Effector memory CD8-positive, alpha-beta T cell (primary cell): ENCODE data around the gene SCGB2B2.

Experiments
- ATAC-seq: fragments of 150-1000 bp; cut with Tn5 transposase; replicated peaks from 2 replicates; pipeline ENCODE4 v1.10.0; 2021; ENCODE audit warnings: mild to moderate bottlenecking, moderate library complexity
- DNase-seq, 3 experiments: peaks; one replicate each; pipeline ENCODE4 v3.0.0; 2021
- H3K27ac Mint-ChIP-seq, 2 donors: one replicate each; pipeline ENCODE4 v1.8.0; 2022; ENCODE audit warnings: mild to moderate bottlenecking in 2 of 2, mixed read lengths in 2 of 2, moderate library complexity in 2 of 2
- H3K27me3 Mint-ChIP-seq, 2 donors: one replicate each; pipeline ENCODE4 v1.8.0; 2022; ENCODE audit warnings: mixed read lengths in 2 of 2
- H3K36me3 Mint-ChIP-seq: one replicate; pipeline ENCODE4 v1.8.0; 2022; ENCODE audit warnings: mild to moderate bottlenecking, moderate library complexity, mixed read lengths; ENCODE audit not compliant: insufficient read depth
- H3K4me1 Mint-ChIP-seq, 2 donors: one replicate each; pipeline ENCODE4 v1.8.0; 2022; ENCODE audit warnings: low read depth in 2 of 2, mixed read lengths in 2 of 2
- H3K4me3 Mint-ChIP-seq, 2 donors: one replicate each; pipeline ENCODE4 v1.8.0; 2022; ENCODE audit warnings: mild to moderate bottlenecking in 2 of 2, mixed read lengths in 2 of 2, moderate library complexity in 2 of 2
- H3K9me3 Mint-ChIP-seq, 2 donors: one replicate each; pipeline ENCODE4 v1.8.0; 2022; ENCODE audit warnings: mixed read lengths in 2 of 2

Gene SCGB2B2

GRCh38 chr19:34639491-34640085, 37.4 kb downstream of the SCGB2B2 start:
- Mint-ChIP-seq H3K4me3 (no peak overlapping the region), H3K27ac (no peak overlapping the region), H3K36me3 (no peaks in the 10 kb centered on the region), H3K27me3 (no peaks in the 10 kb centered on the region), H3K9me3 (peaks cover 5 to 8% of the 10 kb centered on the region in 2 donors), H3K4me1 (no peaks in the 10 kb centered on the region)
- ATAC-seq (peak; percentile 47), DNase-seq (peak; percentile 54 to 65 (median 60))

GRCh38 chr19:34633802-34634201, 43.2 kb downstream of the SCGB2B2 start:
- peaks cover 8 to 10% of the 10 kb centered on the region in 2 donors for H3K9me3 Mint-ChIP-seq
- no peak for DNase-seq
- H3K4me1 Mint-ChIP-seq: no peaks in the 10 kb centered on the region

More at GRCh38 chr19:34633802-34634201, 43.2 kb downstream of the SCGB2B2 start:
- no peaks in the 10 kb centered on the region for H3K27me3 Mint-ChIP-seq
- H3K36me3 Mint-ChIP-seq: no peaks in the 10 kb centered on the region
- H3K27ac Mint-ChIP-seq: no peak overlapping the region
- no peak for ATAC-seq
- no peak overlapping the region for H3K4me3 Mint-ChIP-seq
